Esophagus muscularis mucosa (tissue), 4 donors: Measurements from ENCODE around the gene SPRR2D.

Experiments used
- CTCF ChIP-seq, 3 experiments: fragments of 200-600 bp in 2 of 3; fragments of 450-650 bp in 1 of 3; sonication (generic) in 2 of 3; IDR thresholded peaks; one replicate each; pipeline ENCODE4 v1.5.1; 2017 to 2019; ENCODE audit warnings: antibody characterized with exemption in 3 of 3, mild to moderate bottlenecking in 2 of 3, moderate library complexity in 1 of 3
- EP300 ChIP-seq: sonication (generic); formaldehyde crosslinking; IDR thresholded peaks from one replicate; pipeline ENCODE4 v1.6.1; 2017; ENCODE audit warnings: antibody characterized with exemption
- POLR2A ChIP-seq: fragments of 450-650 bp; IDR thresholded peaks from one replicate; pipeline ENCODE4 v1.6.1; 2017; ENCODE audit warnings: antibody characterized with exemption, moderate library complexity, mild to moderate bottlenecking, low read depth
- POLR2AphosphoS5 ChIP-seq, 2 donors: sonication (generic); formaldehyde crosslinking; IDR thresholded peaks; one replicate each; pipeline ENCODE4 v1.6.1; 2017; ENCODE audit warnings: antibody characterized with exemption in 2 of 2

GRCh38 chr1:153030895-153031294, 10.0 kb downstream of the SPRR2D start, which contains the start of gene SPRR1B:
- TF ChIP-seq EP300: no peak
- TF ChIP-seq CTCF (IDR thresholded peaks at IDR 0.05): no peak
- TF ChIP-seq POLR2A: no peak
- no peak for TF ChIP-seq POLR2AphosphoS5 (IDR thresholded peaks at IDR 0.05)
